H1 (cell line): ENCODE results near the gene PRPF38A. TPM values are rescaled to one million over a fixed set of nuclear protein-coding genes. Genes with fewer than 3 reads are reported as not detected.

Source experiments
- CTCF ChIA-PET: fragments of 300-600 bp; sonication (Branson Sonifier 250); formaldehyde crosslinking; loops from one replicate; lab custom pipeline; 2021; ENCODE audit not compliant: partially characterized antibody; lab: Charles Lee
- POLR2A ChIA-PET: fragments of 300-600 bp; sonication (Branson Sonifier 250); formaldehyde crosslinking; loops from one replicate; lab custom pipeline; 2021; ENCODE audit warnings: inconsistent platforms; ENCODE audit not compliant: partially characterized antibody; lab: Charles Lee
- DNase-seq, 2 experiments: peaks; one replicate each; pipeline versions ENCODE4 v3.0.0 to v3.0.0-alpha.2; 2010 to 2022; ENCODE audit warnings: low spot score in 2 of 2, low read depth in 1 of 2, mixed read lengths in 1 of 2
- FAIRE-seq: peaks from 2 replicates; lab custom pipeline; 2011; peaks lifted over from hg19 to GRCh38; lab: Jason Lieb, UNC
- H2AFZ ChIP-seq: 2 replicates; pipeline ENCODE4 v1.8.1; 2012; ENCODE audit warnings: low read length, inconsistent platforms
- H2AK5ac ChIP-seq: 2 replicates; pipeline ENCODE4 v1.6.1; 2013; ENCODE audit warnings: low read depth, low read length
- H2BK120ac ChIP-seq: replicated peaks from 2 replicates; pipeline ENCODE3; 2013; ENCODE audit warnings: low read depth, low read length, inconsistent platforms
- H2BK12ac ChIP-seq: 2 replicates; pipeline ENCODE4 v1.6.1; 2013; ENCODE audit warnings: low read depth, low read length
- H2BK15ac ChIP-seq: 2 replicates; pipeline ENCODE4 v1.6.1; 2013; ENCODE audit warnings: low read length
- H2BK20ac ChIP-seq: 2 replicates; pipeline ENCODE4 v1.6.1; 2013; ENCODE audit warnings: low read length
- H2BK5ac ChIP-seq: 2 replicates; pipeline ENCODE4 v1.6.1; 2013; ENCODE audit warnings: low read depth, low read length
- H3K14ac ChIP-seq: 2 replicates; pipeline ENCODE4 v1.6.1; 2013; ENCODE audit warnings: inconsistent platforms; ENCODE audit not compliant: insufficient read length
- H3K18ac ChIP-seq: 2 replicates; pipeline ENCODE4 v1.6.1; 2013; ENCODE audit warnings: low read length; ENCODE audit errors: extremely low read depth
- H3K23ac ChIP-seq: 2 replicates; pipeline ENCODE4 v1.6.1; 2013; ENCODE audit warnings: inconsistent platforms; ENCODE audit not compliant: insufficient read length
- H3K23me2 ChIP-seq: 2 replicates; pipeline ENCODE4 v1.6.1; 2013; ENCODE audit warnings: low read depth, low read length
- H3K27ac ChIP-seq: 2 replicates; pipeline ENCODE4 v1.6.1; 2011; ENCODE audit warnings: low read depth, low read length, inconsistent platforms
- H3K27me3 ChIP-seq, 4 experiments: replicated peaks in 1 of 4; 1 replicate in 1 of 4; 2 replicates in 3 of 4; pipeline versions ENCODE4 v1.6.1 to v1.8.1; 2011 to 2013; ENCODE audit warnings: low read length in 3 of 4, mild to moderate bottlenecking in 3 of 4, inconsistent platforms in 2 of 4, mixed read lengths in 2 of 4, moderate library complexity in 1 of 4; ENCODE audit not compliant: control insufficient read depth in 3 of 4, insufficient read depth in 3 of 4; ENCODE audit errors: extremely low read depth in 1 of 4
- H3K36me3 ChIP-seq, 4 experiments: 2 replicates each; pipeline versions ENCODE4 v1.6.1 to v1.8.1; 2011 to 2013; ENCODE audit warnings: mild to moderate bottlenecking in 4 of 4, low read length in 3 of 4, moderate library complexity in 2 of 4, control low read depth in 1 of 4, inconsistent platforms in 1 of 4; ENCODE audit not compliant: insufficient read depth in 4 of 4, control insufficient read depth in 2 of 4
- H3K4ac ChIP-seq: replicated peaks from 2 replicates; pipeline ENCODE3; 2013; ENCODE audit warnings: low read length, low read depth, mixed read lengths, inconsistent platforms; ENCODE audit not compliant: insufficient read length
- H3K4me1 ChIP-seq, 4 experiments: replicated peaks in 1 of 4; 1 replicate in 1 of 4; 2 replicates in 3 of 4; pipeline versions ENCODE4 v1.6.1 to v1.8.1; 2011 to 2013; ENCODE audit warnings: low read length in 3 of 4, inconsistent platforms in 2 of 4, mixed read lengths in 1 of 4; ENCODE audit not compliant: insufficient read depth in 4 of 4, control insufficient read depth in 3 of 4
- H3K4me2 ChIP-seq, 2 experiments: 2 replicates each; pipeline versions ENCODE4 v1.6.1 to v1.8.1; 2011 to 2013; ENCODE audit warnings: low read depth in 2 of 2, low read length in 2 of 2, control low read depth in 1 of 2, inconsistent platforms in 1 of 2, mild to moderate bottlenecking in 1 of 2; ENCODE audit not compliant: insufficient read depth in 1 of 2
- H3K4me3 ChIP-seq, 4 experiments: fragments of 200-600, 300-600 bp in 1 of 4; sonication (generic), shearing (Covaris generic), sonication (Bioruptor Twin) in 1 of 4; 2 replicates each; pipeline versions ENCODE4 v1.5.1 to v1.8.1; 2011 to 2016; ENCODE audit warnings: low read length in 4 of 4, low read depth in 3 of 4, control low read depth in 2 of 4, inconsistent platforms in 2 of 4, mild to moderate bottlenecking in 2 of 4, mixed read lengths in 1 of 4, moderate library complexity in 1 of 4; ENCODE audit not compliant: insufficient read depth in 2 of 4; ENCODE audit errors: extremely low read depth in 1 of 4
- H3K56ac ChIP-seq: replicated peaks from 2 replicates; pipeline ENCODE3; 2013; ENCODE audit warnings: low read depth, mild to moderate bottlenecking, mixed read lengths, low read length, inconsistent platforms; ENCODE audit not compliant: insufficient read length
- H3K79me1 ChIP-seq: 2 replicates; pipeline ENCODE4 v1.6.1; 2013; ENCODE audit warnings: low read depth, low read length, control low read depth
- H3K79me2 ChIP-seq, 2 experiments: 2 replicates each; pipeline versions ENCODE4 v1.6.1 to v1.8.1; 2012 to 2013; ENCODE audit warnings: low read length in 2 of 2, mild to moderate bottlenecking in 2 of 2, inconsistent platforms in 1 of 2; ENCODE audit not compliant: insufficient read depth in 2 of 2, control insufficient read depth in 1 of 2
- H3K9ac ChIP-seq, 4 experiments: replicated peaks in 1 of 4; 1 replicate in 1 of 4; 2 replicates in 3 of 4; pipeline versions ENCODE4 v1.6.1 to v1.8.1; 2011 to 2013; ENCODE audit warnings: low read depth in 3 of 4, low read length in 3 of 4, control low read depth in 2 of 4, mild to moderate bottlenecking in 2 of 4, moderate library complexity in 2 of 4, inconsistent platforms in 1 of 4; ENCODE audit errors: extremely low read depth in 1 of 4
- H3K9me3 ChIP-seq, 2 experiments: 2 replicates each; pipeline versions ENCODE4 v1.6.1 to v1.8.1; 2012 to 2013; ENCODE audit warnings: mild to moderate bottlenecking in 2 of 2, moderate library complexity in 2 of 2, control low read depth in 1 of 2, inconsistent platforms in 1 of 2, low read depth in 1 of 2, low read length in 1 of 2, mixed read lengths in 1 of 2; ENCODE audit not compliant: insufficient read depth in 2 of 2
- H4K20me1 ChIP-seq, 2 experiments: replicated peaks in 1 of 2; 2 replicates each; pipeline versions ENCODE3 to v1.8.1; 2011 to 2013; ENCODE audit warnings: inconsistent platforms in 2 of 2, low read length in 2 of 2, mild to moderate bottlenecking in 1 of 2; ENCODE audit not compliant: insufficient read depth in 2 of 2, control insufficient read depth in 1 of 2
- H4K5ac ChIP-seq: 2 replicates; pipeline ENCODE4 v1.6.1; 2013; ENCODE audit warnings: low read length, low read depth, mixed read lengths, inconsistent platforms; ENCODE audit not compliant: insufficient read length
- H4K8ac ChIP-seq: 2 replicates; pipeline ENCODE4 v1.8.0; 2013; ENCODE audit warnings: mild to moderate bottlenecking, moderate library complexity, low read length, inconsistent platforms; ENCODE audit not compliant: insufficient read depth; ENCODE audit errors: extremely low read depth
- H4K91ac ChIP-seq: replicated peaks from 2 replicates; pipeline ENCODE3; 2013; ENCODE audit warnings: low read length, mixed read lengths, inconsistent platforms; ENCODE audit not compliant: insufficient read length
- ASH2L ChIP-seq: fragments of 200-600, 300-600 bp; sonication (generic); IDR thresholded peaks from one replicate; pipeline ENCODE4 v1.7.1; 2017; ENCODE audit warnings: low read length
- BRCA1 ChIP-seq: IDR thresholded peaks from 2 replicates; pipeline ENCODE4 v1.6.1; 2012; ENCODE audit warnings: low read depth, low read length, improper control_type of control experiment
- POLR2AphosphoS5 ChIP-seq: IDR thresholded peaks from 2 replicates; pipeline ENCODE4 v1.6.1; 2011; ENCODE audit warnings: low read depth, low read length
- RAD21 ChIP-seq, 2 experiments: IDR thresholded peaks in 1 of 2; conservative IDR thresholded peaks in 1 of 2; 2 replicates each; pipeline ENCODE4 v1.6.1; 2011; ENCODE audit warnings: low read depth in 2 of 2, low read length in 2 of 2, improper control_type of control experiment in 1 of 2, inconsistent platforms in 1 of 2, mild to moderate bottlenecking in 1 of 2, moderate library complexity in 1 of 2
- RNF2 ChIP-seq: fragments of 200-900, 300-1000 bp; sonication (generic); IDR thresholded peaks from 2 replicates; pipeline ENCODE4 v1.7.1; 2016; ENCODE audit warnings: borderline replicate concordance, low read depth, mild to moderate bottlenecking, antibody characterized with exemption, low read length; ENCODE audit not compliant: poor library complexity, severe bottlenecking; ENCODE audit errors: missing control alignments
- SUZ12 ChIP-seq: fragments of 200-600 bp; sonication (generic); IDR thresholded peaks from 2 replicates; pipeline ENCODE4 v1.6.1; 2012; ENCODE audit warnings: mild to moderate bottlenecking, inconsistent platforms, low read length, moderate library complexity, mixed read lengths
- TAF7 ChIP-seq: optimal IDR thresholded peaks from 2 replicates; pipeline ENCODE3; 2011; ENCODE audit warnings: low read depth, mild to moderate bottlenecking, inconsistent platforms, low read length, moderate library complexity, borderline replicate concordance
- WGBS, 2 experiments: shearing (Covaris generic) in 1 of 2; methylation state at CpG; one replicate each; pipeline versions ENCODE4 v1.1.6 to v1.1.7; 2013 to 2015; ENCODE audit warnings: low lambda C conversion rate in 2 of 2, mixed read lengths in 2 of 2, inconsistent platforms in 1 of 2, low coverage in 1 of 2, missing lambda C conversion rate in 1 of 2; ENCODE audit not compliant: insufficient replicate concordance in 2 of 2, insufficient coverage in 1 of 2, insufficient read length in 1 of 2; ENCODE audit errors: extremely low coverage in 1 of 2, missing lambda C conversion rate in 1 of 2; 5-methylcytosine and 5-hydroxymethylcytosine counted together
- polyA plus RNA-seq, 7 experiments: library from polyadenylated mRNA; depleted of rRNA in 3 of 7; stranded (reverse) in 5 of 7; unstranded in 2 of 7; fragments of >200 nt in 5 of 7; fragments of 200-250 nt in 2 of 7; gene quantifications; 1 replicate in 5 of 7; 2 replicates in 1 of 7; 4 replicates in 1 of 7; pipeline versions ENCODE4 v1.2.1 to v1.2.3, GENCODE V29; 2011 to 2013; ENCODE audit warnings: missing spikeins in 2 of 7, mixed read lengths in 2 of 7
- total RNA-seq: library from RNA; stranded (reverse); fragmentation: NEBNext Ultra II Directional; extraction: Animal tissue kit (Norgen Biotek cat#: 25700); gene quantifications from 2 replicates; pipeline ENCODE4 v1.2.1, GENCODE V29; 2021
- TF ChIP-seq, protein P1 (sequence below): IDR thresholded peaks from 2 replicates; pipeline ENCODE4 v1.6.1; 2012; ENCODE audit warnings: low read length, inconsistent platforms

Gene PRPF38A
- total and polyA plus RNA-seq, 2 of the 8 experiments (the other 6 are each of a cell fraction or from before 2014, with no cell fraction given), result 25.6 to 76.2 TPM

DNA sequence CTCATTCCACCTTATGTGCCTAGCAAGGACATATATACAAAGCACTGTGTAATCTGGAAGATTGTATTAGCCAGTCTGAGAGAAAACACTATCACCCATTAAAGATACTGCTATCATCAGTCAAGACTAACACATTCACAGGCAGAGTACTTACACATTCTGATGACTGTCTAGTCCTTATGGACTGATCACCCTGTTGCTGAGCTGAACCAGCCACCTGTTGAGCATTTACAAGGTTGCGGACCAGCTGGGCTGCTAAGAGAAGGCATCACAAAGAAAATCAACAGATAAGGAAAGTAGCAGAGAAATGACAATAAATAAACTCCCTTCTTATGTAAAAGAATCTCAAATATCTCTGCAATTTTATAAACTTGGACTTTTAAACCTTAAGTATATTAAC is 30.8 kb downstream of the PRPF38A start:
- no peak for FAIRE-seq
- POLR2A ChIA-PET, result interaction anchor here (1.4 kb wide), 1 partner anchor 27 kb away, joined by 3 read pairs; no protein-coding TSS in a partner anchor
- H3K36me3 ChIP-seq, result peaks cover 4 to 43% (median 13%) of the 10 kb centered on the region in 4 experiments
- TF ChIP-seq, protein P1, sequence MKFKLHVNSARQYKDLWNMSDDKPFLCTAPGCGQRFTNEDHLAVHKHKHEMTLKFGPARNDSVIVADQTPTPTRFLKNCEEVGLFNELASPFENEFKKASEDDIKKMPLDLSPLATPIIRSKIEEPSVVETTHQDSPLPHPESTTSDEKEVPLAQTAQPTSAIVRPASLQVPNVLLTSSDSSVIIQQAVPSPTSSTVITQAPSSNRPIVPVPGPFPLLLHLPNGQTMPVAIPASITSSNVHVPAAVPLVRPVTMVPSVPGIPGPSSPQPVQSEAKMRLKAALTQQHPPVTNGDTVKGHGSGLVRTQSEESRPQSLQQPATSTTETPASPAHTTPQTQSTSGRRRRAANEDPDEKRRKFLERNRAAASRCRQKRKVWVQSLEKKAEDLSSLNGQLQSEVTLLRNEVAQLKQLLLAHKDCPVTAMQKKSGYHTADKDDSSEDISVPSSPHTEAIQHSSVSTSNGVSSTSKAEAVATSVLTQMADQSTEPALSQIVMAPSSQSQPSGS, result no peak
- no peak for TF ChIP-seq TAF7
- TF ChIP-seq ASH2L, result no peak
- TF ChIP-seq BRCA1, result no peak
- TF ChIP-seq POLR2AphosphoS5, result no peak
- no peak for TF ChIP-seq RNF2
- TF ChIP-seq RAD21 (IDR thresholded peaks at IDR 0.05 in 1 of 2, conservative IDR thresholded peaks at IDR 0.05 in 1 of 2; ENCODE audit: low read depth in 2 of 2, low read length in 2 of 2), result no peak
- TF ChIP-seq SUZ12, result no peak

More for the DNA sequence above, 30.8 kb downstream of the PRPF38A start:
- Histone ChIP-seq H4K5ac (no peak overlapping the region), H2BK120ac (no peak overlapping the region), H3K56ac (no peak overlapping the region), H3K27ac (no peak overlapping the region), H3K79me2 (no peaks in the 10 kb centered on the region), H3K18ac (no peak overlapping the region), H2BK5ac (no peak overlapping the region), H3K9ac (no peak overlapping the region), H2AK5ac (no peak overlapping the region), H3K14ac (no peak overlapping the region), H3K4me3 (no peak overlapping the region), H3K23ac (no peak overlapping the region), H3K4ac (no peak overlapping the region), H3K4me2 (no peak overlapping the region), H4K20me1 (no peaks in the 10 kb centered on the region), H2AFZ (no peak overlapping the region), H2BK20ac (no peak overlapping the region), H4K91ac (no peak overlapping the region), H3K23me2 (no peaks in the 10 kb centered on the region), H3K9me3 (no peaks in the 10 kb centered on the region), H2BK15ac (no peak overlapping the region), H2BK12ac (no peak overlapping the region), H4K8ac (no peak overlapping the region), H3K4me1 (peaks cover 0 to 3% (median 0%) of the 10 kb centered on the region in 4 experiments; a peak in 2 of 7 replicates), H3K27me3 (no peaks in the 10 kb centered on the region), H3K79me1 (no peaks in the 10 kb centered on the region)
- WGBS, 2 experiments, result 100% methylated on average over 1 of the region's 1 CpG; no CpG with 5 or more reads in 1 of the 2 experiments
- DNase-seq, result no peak
- CTCF ChIA-PET, result interaction anchor here (0.7 to 1.0 kb wide), 2 partner anchors 17 to 75 kb away, joined by 3 read pairs; no protein-coding TSS in a partner anchor
